GM19099 (cell line): Measurements from ENCODE around the gene HMGB2.

Experiments used
- POLR2A ChIP-seq: IDR thresholded peaks from 3 replicates; pipeline ENCODE4 v1.6.1; 2011; ENCODE audit warnings: low read depth; ENCODE audit not compliant: insufficient read length; ENCODE audit errors: extremely low read depth

Gene HMGB2

DNA sequence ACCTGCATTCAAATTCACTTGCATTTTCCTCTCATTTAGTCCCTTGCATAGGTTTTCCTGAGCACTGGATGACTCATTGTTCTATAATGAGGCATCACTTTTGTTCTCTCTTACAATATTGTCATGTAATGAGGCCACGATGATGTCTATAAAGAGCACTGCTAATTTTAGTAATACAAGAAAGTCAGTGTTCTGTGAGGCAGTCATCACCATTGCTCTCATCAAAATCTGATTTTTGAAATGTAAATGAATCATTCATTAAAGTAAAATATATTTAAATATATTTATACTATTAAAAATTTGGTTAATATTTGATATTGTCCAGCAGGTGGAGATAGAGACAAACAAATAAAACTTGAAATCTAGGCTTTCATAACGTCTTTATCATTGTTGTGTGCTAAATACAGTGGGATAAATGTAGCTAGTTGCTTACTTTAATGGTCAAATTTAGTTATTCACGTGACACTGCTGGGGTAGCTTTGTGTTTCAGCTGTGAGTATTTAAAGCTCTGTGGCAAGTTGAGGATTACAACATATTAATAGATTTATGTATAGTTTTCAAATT, 15.4 kb downstream of the HMGB2 start:
- TF ChIP-seq POLR2A = no peak

DNA sequence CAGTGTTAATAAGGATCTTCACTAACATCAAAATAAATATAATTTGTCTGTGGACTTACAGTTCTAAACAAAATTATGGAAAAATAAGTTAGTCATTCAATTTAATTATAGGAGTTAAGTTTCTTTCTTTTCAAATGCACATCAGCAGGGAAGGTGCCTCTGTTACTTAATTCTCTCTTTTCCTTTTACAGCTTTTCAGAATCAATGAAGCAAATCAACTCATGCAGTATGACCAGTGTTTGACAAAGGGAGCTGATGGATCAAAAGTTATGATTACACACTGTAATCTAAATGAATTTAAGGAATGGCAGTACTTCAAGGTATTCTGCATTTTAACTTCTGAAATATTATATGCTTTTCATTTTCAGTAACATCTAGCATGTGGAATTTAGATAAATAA, 15.9 kb downstream of the HMGB2 start:
- no peak for TF ChIP-seq POLR2A

DNA sequence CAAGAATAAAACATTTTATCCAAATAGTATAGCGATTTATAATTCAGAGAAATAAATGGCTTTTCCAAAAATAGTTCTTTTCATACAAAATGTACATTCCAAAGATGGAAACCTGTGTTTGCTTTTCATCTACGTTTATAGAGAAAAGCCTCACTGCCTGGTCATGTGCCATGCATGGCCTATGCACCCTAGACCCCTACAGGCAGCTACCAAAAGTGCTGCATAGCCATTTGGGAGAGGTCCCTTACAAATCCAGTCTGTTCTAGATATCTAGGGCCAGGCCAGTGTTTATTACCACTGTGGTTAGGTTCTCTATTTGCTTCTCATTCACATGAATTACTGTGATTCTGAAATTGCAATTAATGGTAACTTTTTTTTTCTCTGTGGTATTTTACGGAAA, 17.2 kb downstream of the HMGB2 start:
- no peak for TF ChIP-seq POLR2A

DNA sequence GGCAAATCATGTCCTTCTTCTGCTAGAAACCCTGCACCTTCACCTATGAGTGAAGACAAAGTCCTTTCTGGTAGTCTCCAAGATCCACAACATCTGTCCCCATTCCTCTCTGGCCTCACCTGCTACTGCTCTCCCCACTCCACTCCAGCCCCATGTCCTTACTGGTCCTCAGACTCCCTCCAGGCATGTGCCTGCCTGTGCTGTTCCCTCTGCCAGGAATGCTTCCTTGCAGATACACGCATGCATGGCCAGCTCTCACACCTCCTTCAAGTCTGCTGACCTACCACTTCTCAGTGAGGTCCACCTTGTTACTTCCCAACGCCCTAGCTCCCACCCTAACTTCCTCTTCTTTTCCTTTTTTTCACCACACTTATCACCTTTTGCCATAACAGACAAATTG, 18.1 kb downstream of the HMGB2 start:
- TF ChIP-seq POLR2A = no peak

DNA sequence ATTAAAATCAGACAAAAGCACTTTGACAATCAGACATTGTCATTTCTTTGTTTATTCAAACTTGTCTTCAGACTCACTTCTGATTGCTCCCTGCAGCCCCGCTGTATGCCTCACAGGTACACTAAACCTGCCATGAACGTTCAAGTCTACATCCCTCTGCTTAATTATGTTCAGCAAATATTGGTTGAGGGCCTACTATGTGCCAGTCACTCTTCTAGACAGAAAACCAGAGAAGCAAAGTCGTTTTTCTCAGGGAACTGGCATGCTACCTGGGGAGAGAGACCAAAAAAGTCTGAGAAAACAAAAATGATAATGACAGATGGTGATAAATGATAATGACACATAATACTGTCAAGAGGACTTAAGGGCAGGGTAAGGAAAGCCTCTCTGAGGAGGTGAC, 19.4 kb downstream of the HMGB2 start:
- no peak for TF ChIP-seq POLR2A

DNA sequence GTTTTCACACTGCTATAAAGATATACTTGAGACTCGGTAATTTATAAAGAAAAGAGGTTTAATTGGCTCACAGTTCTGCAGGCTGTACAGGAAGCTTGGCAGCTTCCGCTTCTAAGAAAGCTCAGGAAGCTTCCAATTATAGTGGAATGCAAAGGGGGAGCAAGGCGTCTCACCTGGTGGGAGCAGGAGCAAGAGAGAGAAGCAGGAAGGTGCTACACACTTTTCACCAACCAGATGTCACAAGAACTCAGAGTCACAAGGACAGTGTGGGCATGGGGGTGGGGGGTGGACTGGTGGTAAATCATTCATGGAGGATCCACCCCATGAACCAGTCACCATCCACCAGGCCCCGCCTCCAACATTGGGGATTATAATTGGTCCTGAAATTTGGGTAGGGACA, 22.8 kb downstream of the HMGB2 start:
- TF ChIP-seq POLR2A = no peak

DNA sequence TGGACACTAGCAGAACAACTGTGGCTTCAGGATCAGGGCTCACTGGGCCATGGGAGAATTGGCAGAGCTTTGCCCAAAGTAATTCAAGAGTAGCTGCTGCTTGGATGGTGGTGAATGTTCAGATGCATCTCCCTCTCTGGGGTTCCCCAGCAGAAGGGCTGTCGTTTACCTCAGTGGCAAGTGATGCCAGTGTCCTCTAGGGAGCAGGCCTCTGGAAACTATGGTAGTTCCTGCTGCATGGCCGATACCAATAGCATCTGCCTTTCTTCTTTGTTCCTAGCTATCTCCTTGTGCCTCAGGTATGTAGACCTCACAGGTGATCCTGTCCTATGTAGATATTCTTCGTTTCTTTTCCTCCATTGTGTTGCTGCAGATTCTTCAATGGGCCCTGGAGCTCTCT, 26.4 kb downstream of the HMGB2 start:
- no peak for TF ChIP-seq POLR2A

DNA sequence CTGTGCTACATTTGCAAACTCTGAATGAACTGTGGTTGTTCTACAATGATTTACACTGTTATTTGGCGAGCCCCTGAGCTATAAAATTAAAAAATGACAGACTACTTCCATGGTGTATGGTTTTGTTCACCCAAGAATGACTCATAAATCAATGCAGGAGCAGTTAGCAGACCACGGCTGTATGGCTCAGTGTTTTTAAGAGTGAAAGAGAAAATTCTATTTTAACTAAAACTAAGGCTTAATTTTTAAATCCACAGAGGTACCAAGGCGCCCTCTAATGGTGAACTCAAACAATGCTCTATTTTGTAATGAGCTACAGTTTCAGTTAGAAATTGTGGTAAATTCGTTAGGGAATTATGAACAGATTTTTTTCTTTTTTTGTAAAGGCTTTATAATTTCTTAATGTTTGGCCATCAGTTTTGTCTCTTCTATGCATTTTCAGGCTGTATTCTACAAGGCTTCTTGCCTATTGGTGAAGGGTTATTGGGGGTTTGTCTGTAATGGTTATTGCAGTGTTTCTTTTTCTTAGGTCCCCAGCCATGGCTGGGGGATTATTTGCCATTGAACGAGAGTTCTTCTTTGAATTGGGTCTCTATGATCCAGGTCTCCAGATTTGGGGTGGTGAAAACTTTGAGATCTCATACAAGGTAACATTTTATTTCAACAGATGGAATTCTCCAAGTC, 32.5 kb downstream of the HMGB2 start:
- no peak for TF ChIP-seq POLR2A

DNA sequence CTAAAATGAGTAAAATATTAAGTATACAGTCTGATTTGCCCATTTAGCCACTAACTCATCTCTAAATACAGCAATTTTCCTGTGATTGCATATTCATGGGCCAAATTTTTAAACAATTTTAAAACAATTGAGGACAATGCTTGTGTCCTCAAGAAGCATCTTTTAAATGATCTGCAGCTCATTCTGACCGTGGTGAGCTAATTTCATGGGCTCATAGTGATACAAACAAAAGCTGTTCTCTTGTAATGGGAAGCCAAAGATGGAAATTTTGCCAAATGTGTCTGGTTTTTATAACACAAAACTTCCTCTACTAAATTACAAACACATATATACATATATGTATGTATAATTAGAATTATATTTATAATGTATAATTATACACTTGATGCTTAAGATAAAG, 39.7 kb downstream of the HMGB2 start:
- TF ChIP-seq POLR2A = no peak

DNA sequence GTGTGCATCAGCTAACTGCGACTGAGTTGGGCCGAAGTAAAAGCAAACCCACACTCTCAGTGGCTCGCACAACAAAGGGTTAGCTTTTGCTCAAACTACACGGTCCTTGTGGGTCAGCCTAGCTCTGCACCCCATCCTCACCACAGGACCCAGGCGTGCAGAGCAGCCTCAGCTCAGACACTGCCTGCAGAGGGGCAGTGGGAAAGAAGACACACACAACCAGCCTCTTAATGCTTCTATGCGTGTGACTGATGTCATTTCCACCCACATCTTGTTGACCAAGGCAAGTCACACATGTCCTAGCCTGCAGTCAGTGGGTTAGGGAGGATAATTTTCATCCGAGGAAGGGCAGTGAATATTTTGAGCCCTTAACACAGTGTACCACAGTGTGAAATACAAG, 40.5 kb downstream of the HMGB2 start:
- TF ChIP-seq POLR2A = no peak

DNA sequence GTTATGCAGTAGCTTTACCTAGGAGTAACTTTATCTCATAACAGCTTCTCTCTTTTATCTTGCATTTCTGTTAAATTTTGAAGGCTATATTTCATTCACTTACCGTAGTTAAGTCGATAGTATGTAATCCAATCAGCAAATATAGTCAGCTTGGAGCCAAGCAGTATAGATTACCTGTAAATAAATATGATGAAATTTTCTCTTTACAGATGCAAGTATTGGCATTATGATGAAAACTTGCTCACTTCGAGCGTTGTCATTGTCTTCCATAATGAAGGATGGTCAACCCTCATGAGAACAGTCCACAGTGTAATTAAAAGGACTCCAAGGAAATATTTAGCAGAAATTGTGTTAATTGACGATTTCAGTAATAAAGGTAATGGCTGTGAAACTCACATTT, 42.3 kb downstream of the HMGB2 start:
- no peak for TF ChIP-seq POLR2A

DNA sequence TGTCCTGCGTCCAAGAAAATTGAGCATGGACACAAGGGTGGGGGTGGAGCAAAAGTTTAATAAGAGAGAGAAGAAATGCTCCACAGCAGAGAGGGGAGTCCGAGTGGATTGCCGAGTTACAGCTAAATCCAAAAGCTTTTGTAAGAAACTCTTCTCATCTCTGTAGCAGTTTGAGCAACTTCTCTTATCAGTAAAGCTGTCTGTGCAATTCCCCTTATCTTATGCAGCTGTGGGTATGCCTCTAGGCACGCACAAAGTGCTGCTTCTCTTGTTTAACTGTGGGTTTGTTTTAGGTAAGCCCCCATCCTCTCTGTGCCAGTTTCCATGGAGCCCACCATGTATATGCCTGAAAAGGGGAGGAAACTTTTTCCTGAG, 44.8 kb downstream of the HMGB2 start:
- TF ChIP-seq POLR2A = no peak

DNA sequence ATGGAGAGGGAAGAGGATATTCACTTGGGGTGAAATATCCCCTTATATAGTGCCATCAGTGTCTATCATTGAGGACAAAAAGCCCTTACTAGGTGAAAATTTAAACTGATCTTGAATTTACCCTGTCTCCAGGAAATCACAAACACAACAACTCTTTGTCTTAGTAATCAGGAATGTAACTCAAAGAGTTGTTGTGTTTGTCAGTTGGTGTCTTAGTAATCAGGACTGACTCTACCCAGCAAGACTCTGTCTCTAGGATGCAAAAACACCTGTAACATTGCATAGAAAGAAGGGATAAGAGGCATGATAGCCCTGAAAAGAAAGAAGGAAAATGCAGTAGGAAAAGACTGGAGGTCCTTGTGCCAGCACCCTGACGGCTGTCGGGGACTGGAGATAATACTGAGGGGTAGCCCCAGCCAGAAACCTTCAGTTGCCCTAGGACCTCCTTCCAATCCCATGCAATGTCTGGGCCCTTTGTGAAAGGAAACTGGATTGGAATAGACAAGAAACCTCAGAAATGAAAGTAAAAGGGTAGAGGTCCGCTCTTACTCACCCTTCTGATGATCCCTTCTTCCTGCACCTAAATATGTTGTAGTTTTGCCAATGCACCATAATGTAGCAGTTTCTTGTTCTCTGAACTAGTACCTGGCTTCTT, 45.3 kb downstream of the HMGB2 start:
- no peak for TF ChIP-seq POLR2A

DNA sequence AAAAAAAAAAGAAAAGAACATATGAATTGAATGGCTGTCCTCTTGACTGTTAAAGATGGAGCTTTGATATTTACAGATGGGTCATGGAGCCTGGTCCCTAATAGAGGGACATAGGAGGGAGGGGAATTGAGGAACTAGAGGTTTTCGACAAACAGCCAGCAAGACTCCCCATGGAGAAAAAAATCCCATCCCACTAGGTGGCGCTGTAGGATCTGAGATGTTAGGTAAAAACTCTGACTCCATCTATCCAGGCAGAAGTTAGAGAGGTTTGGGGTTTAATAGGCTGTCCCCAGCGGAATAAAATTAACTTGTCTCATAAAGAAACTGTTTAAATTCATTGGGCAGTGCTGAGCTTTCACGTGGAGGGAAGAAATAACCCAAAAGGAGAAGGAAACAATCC, 45.9 kb downstream of the HMGB2 start:
- TF ChIP-seq POLR2A = no peak

DNA sequence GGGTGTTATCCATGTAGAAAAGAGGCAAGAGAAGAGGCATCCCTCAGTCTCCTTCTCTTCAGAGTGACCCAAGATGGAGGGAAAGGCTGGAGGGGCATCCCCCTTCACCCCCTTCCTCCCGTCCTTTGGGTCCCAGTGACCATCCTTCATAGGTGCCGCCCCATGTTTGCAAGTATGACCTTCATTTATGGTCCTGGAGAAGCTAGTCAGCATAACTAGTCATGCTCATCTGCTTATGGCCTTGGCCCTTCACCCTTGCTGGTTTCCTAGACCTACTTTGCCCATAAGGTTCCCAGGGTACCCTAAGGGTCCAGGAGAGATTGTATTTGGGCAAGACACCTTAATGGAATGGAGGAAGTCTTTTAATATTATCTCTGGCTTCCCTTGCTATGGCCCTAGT, 46.7 kb downstream of the HMGB2 start:
- TF ChIP-seq POLR2A = no peak

DNA sequence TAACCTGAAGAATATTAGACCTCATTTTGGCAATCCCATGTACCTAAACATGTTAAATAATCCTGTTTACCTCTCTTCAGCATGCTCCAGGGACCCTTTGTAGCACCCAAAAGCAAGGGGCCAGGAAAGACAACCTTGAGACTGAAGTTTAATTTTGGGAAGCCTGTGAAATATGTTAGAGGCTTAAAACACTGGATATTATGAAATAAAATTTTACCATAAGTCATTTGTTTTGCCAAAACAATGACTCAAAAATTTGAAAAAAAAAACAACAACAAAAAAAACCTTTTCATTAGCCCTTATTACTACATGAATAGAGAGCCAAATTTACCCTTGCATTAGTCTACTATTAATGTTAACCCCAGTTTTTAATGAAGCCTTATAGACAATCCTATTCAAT, 49.7 kb downstream of the HMGB2 start:
- TF ChIP-seq POLR2A = no peak

DNA sequence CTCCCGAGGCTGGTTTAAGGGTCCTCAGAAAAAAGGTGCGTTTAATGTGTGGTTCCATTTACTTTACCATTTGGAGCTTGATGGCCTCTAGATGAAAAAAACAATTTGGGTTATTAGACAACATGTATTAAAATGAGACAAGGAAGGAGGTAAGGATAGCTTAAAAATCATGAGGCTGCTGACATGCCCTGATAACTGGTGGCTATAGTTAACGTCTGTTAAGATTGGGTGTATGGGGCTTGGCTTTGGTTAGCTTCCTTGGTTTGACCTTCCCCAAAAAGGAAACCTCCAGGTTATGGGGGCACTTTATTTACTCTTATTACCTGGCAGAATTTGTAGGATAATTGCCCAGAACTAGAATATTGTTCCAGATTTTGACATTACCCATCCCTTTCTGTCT, 51.5 kb downstream of the HMGB2 start:
- TF ChIP-seq POLR2A = no peak

DNA sequence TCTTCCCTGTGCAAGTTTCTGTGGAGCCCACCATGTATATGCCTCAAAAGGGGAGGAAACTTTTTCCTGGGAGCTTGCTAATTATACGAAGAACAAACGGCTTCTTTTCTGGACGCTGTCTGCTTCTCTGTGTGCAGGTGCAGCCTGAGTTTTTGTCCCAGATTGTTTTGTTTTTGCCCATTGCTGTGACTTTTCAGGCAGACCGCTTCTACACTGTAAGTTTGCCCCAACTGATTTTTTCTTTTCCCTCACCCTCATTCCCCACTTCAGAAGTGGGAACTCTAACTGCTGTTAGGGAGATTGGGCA, 51.9 kb downstream of the HMGB2 start:
- no peak for TF ChIP-seq POLR2A
